WTC11 (cell line): ENCODE data around the gene RIPPLY3.

Experiments
- CTCF ChIP-seq: fragments of 200-600 bp; IDR thresholded peaks from 2 replicates; pipeline ENCODE4 v1.8.0; 2022; ENCODE audit warnings: antibody characterized with exemption
- ELF4 ChIP-seq: sonication (generic); formaldehyde crosslinking; IDR thresholded peaks from 2 replicates; pipeline ENCODE4 v1.8.1; 2022; ENCODE audit warnings: low read depth, mild to moderate bottlenecking, moderate library complexity, missing genetic modification reagents
- ESRRA ChIP-seq: sonication (generic); formaldehyde crosslinking; IDR thresholded peaks from 2 replicates; pipeline ENCODE4 v1.8.1; 2022; ENCODE audit warnings: mild to moderate bottlenecking, missing genetic modification reagents, borderline replicate concordance
- FOXP4 ChIP-seq: sonication (generic); formaldehyde crosslinking; IDR thresholded peaks from 2 replicates; pipeline ENCODE4 v1.8.0; 2022; ENCODE audit warnings: mild to moderate bottlenecking, missing genetic modification reagents
- HMGXB4 ChIP-seq: sonication (generic); formaldehyde crosslinking; IDR thresholded peaks from 2 replicates; pipeline ENCODE4 v1.8.1; 2023; ENCODE audit warnings: mild to moderate bottlenecking, moderate library complexity, missing genetic modification reagents
- MAX ChIP-seq: sonication (generic); formaldehyde crosslinking; IDR thresholded peaks from 2 replicates; pipeline ENCODE4 v1.8.0; 2022; ENCODE audit warnings: mild to moderate bottlenecking, missing genetic modification reagents
- TEAD4 ChIP-seq: sonication (generic); formaldehyde crosslinking; IDR thresholded peaks from 2 replicates; pipeline ENCODE4 v1.8.0; 2022; ENCODE audit warnings: mild to moderate bottlenecking, missing genetic modification reagents
- TP53 ChIP-seq: sonication (generic); formaldehyde crosslinking; IDR thresholded peaks from 2 replicates; pipeline ENCODE4 v1.8.1; 2023; ENCODE audit warnings: mild to moderate bottlenecking, missing genetic modification reagents
- USF1 ChIP-seq: sonication (generic); formaldehyde crosslinking; IDR thresholded peaks from 2 replicates; pipeline ENCODE4 v1.8.0; 2022; ENCODE audit warnings: mild to moderate bottlenecking, missing genetic modification reagents
- ZNF232 ChIP-seq: sonication (generic); formaldehyde crosslinking; IDR thresholded peaks from 2 replicates; pipeline ENCODE4 v1.8.0; 2022; ENCODE audit warnings: mild to moderate bottlenecking, missing genetic modification reagents

- no peak for TF ChIP-seq CTCF
- TF ChIP-seq TEAD4 (CRISPR knock-in tag) = no peak
- no peak for TF ChIP-seq MAX (CRISPR knock-in tag)
- TF ChIP-seq HMGXB4 (CRISPR knock-in tag) = no peak
- no peak for TF ChIP-seq ESRRA (CRISPR knock-in tag)
- no peak for TF ChIP-seq FOXP4 (CRISPR knock-in tag)
- TF ChIP-seq TP53 (CRISPR knock-in tag) = no peak
- no peak for TF ChIP-seq ELF4
- TF ChIP-seq ZNF232 (CRISPR knock-in tag) = no peak
- TF ChIP-seq USF1 (CRISPR knock-in tag) = no peak
Measured at GRCh38 chr21:37008724-37009123, 2.2 kb downstream of the RIPPLY3 start.
